IMR-90 (cell line): ENCODE results near the gene EFCAB8. TPM values are rescaled to one million over a fixed set of nuclear protein-coding genes. Genes with fewer than 3 reads are reported as not detected.

Experiments
- ATAC-seq: fragments of 200-7000 bp; cut with Tn5 transposase; 2 replicates; pipeline ENCODE4 v1.9.1; 2020; ENCODE audit warnings: low read depth, mild to moderate bottlenecking, moderate library complexity
- BruUV-seq: library from RNA; stranded (reverse); fragments of 400-500 nt; replicated peaks from 2 replicates; lab custom pipeline; 2021; lab: Mats Ljungman, UMichigan
- CTCF ChIA-PET: fragments of 300-600 bp; formaldehyde crosslinking; extraction: SDS; loops from one replicate; lab custom pipeline; 2021; ENCODE audit warnings: antibody characterized with exemption; lab: Yijun Ruan, JAX
- POLR2A ChIA-PET: fragments of 300-600 bp; sonication (Branson Sonifier 250); formaldehyde crosslinking; loops from one replicate; lab custom pipeline; 2022; ENCODE audit warnings: antibody characterized with exemption; ENCODE audit not compliant: unreplicated experiment; lab: Charles Lee
- DNase-seq: peaks from one replicate; pipeline ENCODE4 v3.0.0; 2013
- H2AFZ ChIP-seq: replicated peaks from 2 replicates; pipeline ENCODE3; 2013; ENCODE audit warnings: low read length, mild to moderate bottlenecking; ENCODE audit not compliant: poor library complexity
- H2AK5ac ChIP-seq: 2 replicates; pipeline ENCODE4 v1.6.1; 2013; ENCODE audit warnings: low read depth, low read length, inconsistent platforms
- H2AK9ac ChIP-seq: replicated peaks from 2 replicates; pipeline ENCODE3; 2013; ENCODE audit warnings: mild to moderate bottlenecking, low read depth, low read length, moderate library complexity; ENCODE audit not compliant: poor library complexity
- H2BK120ac ChIP-seq: 2 replicates; pipeline ENCODE4 v1.6.1; 2013; ENCODE audit warnings: low read depth, low read length, inconsistent platforms
- H2BK15ac ChIP-seq: 3 replicates; pipeline ENCODE4 v1.6.1; 2013; ENCODE audit warnings: low read depth, low read length, inconsistent platforms
- H2BK20ac ChIP-seq: 2 replicates; pipeline ENCODE4 v1.6.1; 2013; ENCODE audit warnings: low read depth, mild to moderate bottlenecking, inconsistent platforms, low read length, moderate library complexity
- H2BK5ac ChIP-seq: 2 replicates; pipeline ENCODE4 v1.6.1; 2013; ENCODE audit warnings: mild to moderate bottlenecking, low read depth, low read length, inconsistent platforms; ENCODE audit not compliant: poor library complexity, severe bottlenecking
- H3K14ac ChIP-seq: replicated peaks from 2 replicates; pipeline ENCODE4 v1.6.1; 2013; ENCODE audit warnings: low read depth, low read length, inconsistent platforms
- H3K18ac ChIP-seq: 2 replicates; pipeline ENCODE4 v1.6.1; 2013; ENCODE audit warnings: low read depth, low read length, control low read depth
- H3K23ac ChIP-seq: 2 replicates; pipeline ENCODE4 v1.6.1; 2013; ENCODE audit warnings: low read depth, low read length, inconsistent platforms
- H3K27ac ChIP-seq: 2 replicates; pipeline ENCODE4 v1.5.1; 2013; ENCODE audit warnings: mild to moderate bottlenecking, control low read depth, low read length; ENCODE audit not compliant: insufficient read depth
- H3K27me3 ChIP-seq: 2 replicates; pipeline ENCODE4 v1.6.1; 2013; ENCODE audit warnings: low read length; ENCODE audit not compliant: control insufficient read depth, insufficient read depth
- H3K36me3 ChIP-seq: 2 replicates; pipeline ENCODE4 v1.6.1; 2013; ENCODE audit warnings: low read length, mixed read lengths; ENCODE audit not compliant: control insufficient read depth, insufficient read depth
- H3K4ac ChIP-seq: 2 replicates; pipeline ENCODE4 v1.6.1; 2013; ENCODE audit warnings: low read depth, low read length, inconsistent platforms
- H3K4me1 ChIP-seq: 2 replicates; pipeline ENCODE4 v1.6.1; 2013; ENCODE audit warnings: low read length, mixed read lengths; ENCODE audit not compliant: control insufficient read depth, insufficient read depth
- H3K4me2 ChIP-seq: 2 replicates; pipeline ENCODE4 v1.6.1; 2013; ENCODE audit warnings: low read depth, mild to moderate bottlenecking, control low read depth, low read length, moderate library complexity
- H3K4me3 ChIP-seq: 2 replicates; pipeline ENCODE4 v1.5.1; 2013; ENCODE audit warnings: low read depth, mild to moderate bottlenecking, control low read depth, low read length, moderate library complexity; ENCODE audit not compliant: insufficient read depth
- H3K56ac ChIP-seq: 2 replicates; pipeline ENCODE4 v1.6.1; 2013; ENCODE audit warnings: low read length, inconsistent platforms; ENCODE audit not compliant: insufficient read depth; ENCODE audit errors: extremely low read depth
- H3K79me1 ChIP-seq, 2 experiments: 2 replicates each; pipeline ENCODE4 v1.6.1; 2013; ENCODE audit warnings: low read length in 2 of 2, inconsistent platforms in 1 of 2, low read depth in 1 of 2
- H3K9ac ChIP-seq: 2 replicates; pipeline ENCODE4 v1.6.1; 2013; ENCODE audit warnings: low read depth, low read length, control low read depth
- H3K9me1 ChIP-seq: 2 replicates; pipeline ENCODE4 v1.6.1; 2013; ENCODE audit warnings: low read length, inconsistent platforms; ENCODE audit not compliant: insufficient read depth
- H3K9me3 ChIP-seq: 2 replicates; pipeline ENCODE4 v1.6.1; 2013; ENCODE audit warnings: low read length; ENCODE audit not compliant: control insufficient read depth, insufficient read depth
- H4K20me1 ChIP-seq: 2 replicates; pipeline ENCODE4 v1.6.1; 2013; ENCODE audit warnings: low read length, inconsistent platforms; ENCODE audit not compliant: insufficient read depth
- H4K5ac ChIP-seq: 2 replicates; pipeline ENCODE4 v1.6.1; 2013; ENCODE audit warnings: mild to moderate bottlenecking, low read depth, low read length, control low read depth
- H4K8ac ChIP-seq, 2 experiments: 2 replicates each; pipeline ENCODE4 v1.6.1; 2013; ENCODE audit warnings: low read depth in 2 of 2, low read length in 2 of 2, control low read depth in 1 of 2, inconsistent platforms in 1 of 2
- H4K91ac ChIP-seq: 2 replicates; pipeline ENCODE4 v1.6.1; 2013; ENCODE audit warnings: low read depth, low read length, inconsistent platforms; ENCODE audit not compliant: insufficient read depth
- BHLHE40 ChIP-seq: fragments of 150-350 bp; IDR thresholded peaks from 2 replicates; pipeline ENCODE4 v1.6.1; 2016; ENCODE audit warnings: mild to moderate bottlenecking, low read depth, low read length
- CEBPB ChIP-seq: IDR thresholded peaks from 2 replicates; pipeline ENCODE4 v1.6.1; 2012; ENCODE audit warnings: low read depth, low read length, improper control_type of control experiment
- CHD1 ChIP-seq: IDR thresholded peaks from 2 replicates; pipeline ENCODE4 v1.6.1; 2012; ENCODE audit warnings: low read depth, low read length, improper control_type of control experiment
- CTCF ChIP-seq: conservative IDR thresholded peaks from 2 replicates; pipeline ENCODE4 v1.5.1; 2012; ENCODE audit warnings: mild to moderate bottlenecking, low read depth, low read length, improper control_type of control experiment
- ELK1 ChIP-seq: fragments of 150-350 bp; IDR thresholded peaks from 2 replicates; pipeline ENCODE4 v1.6.1; 2016; ENCODE audit warnings: low read depth, mild to moderate bottlenecking, low read length, moderate library complexity, borderline replicate concordance
- FOS ChIP-seq: fragments of 150-350 bp; IDR thresholded peaks from 2 replicates; pipeline ENCODE4 v1.6.1; 2016; ENCODE audit warnings: low read depth, low read length
- MAFK ChIP-seq: IDR thresholded peaks from 2 replicates; pipeline ENCODE4 v1.6.1; 2012; ENCODE audit warnings: low read depth, low read length, improper control_type of control experiment
- MAZ ChIP-seq: IDR thresholded peaks from 2 replicates; pipeline ENCODE4 v1.6.1; 2012; ENCODE audit warnings: low read depth, mild to moderate bottlenecking, low read length, improper control_type of control experiment, moderate library complexity, borderline replicate concordance
- MXI1 ChIP-seq: IDR thresholded peaks from 2 replicates; pipeline ENCODE4 v1.6.1; 2012; ENCODE audit warnings: low read depth, mild to moderate bottlenecking, low read length, moderate library complexity, borderline replicate concordance
- NFE2L2 ChIP-seq: fragments of 150-350 bp; IDR thresholded peaks from 2 replicates; pipeline ENCODE4 v1.6.1; 2016; ENCODE audit warnings: low read depth, mild to moderate bottlenecking, low read length
- POLR2A ChIP-seq: IDR thresholded peaks from 2 replicates; pipeline ENCODE4 v1.6.1; 2012; ENCODE audit warnings: mild to moderate bottlenecking, low read depth, low read length
- RAD21 ChIP-seq: IDR thresholded peaks from 2 replicates; pipeline ENCODE4 v1.6.1; 2012; ENCODE audit warnings: low read length, improper control_type of control experiment
- RCOR1 ChIP-seq: IDR thresholded peaks from 2 replicates; pipeline ENCODE4 v1.6.1; 2012; ENCODE audit warnings: mild to moderate bottlenecking, low read length, improper control_type of control experiment; ENCODE audit not compliant: insufficient replicate concordance
- RFX5 ChIP-seq: IDR thresholded peaks from 2 replicates; pipeline ENCODE4 v1.8.0; 2012; ENCODE audit warnings: low read depth, mild to moderate bottlenecking, low read length, moderate library complexity
- SMC3 ChIP-seq: fragments of 150-350 bp; IDR thresholded peaks from 2 replicates; pipeline ENCODE4 v1.6.1; 2016; ENCODE audit warnings: low read depth, mild to moderate bottlenecking, antibody characterized with exemption, low read length, moderate library complexity
- USF2 ChIP-seq: fragments of 150-350 bp; IDR thresholded peaks from 2 replicates; pipeline ENCODE4 v1.6.1; 2017; ENCODE audit warnings: mild to moderate bottlenecking, antibody characterized with exemption, low read length, low read depth
- WGBS, 2 experiments: methylation state at CpG; one replicate each; pipeline versions ENCODE4 v1.1.5 to v1.1.7; 2013; ENCODE audit warnings: missing lambda C conversion rate in 2 of 2; ENCODE audit not compliant: insufficient read length in 1 of 2; ENCODE audit errors: extremely low coverage in 2 of 2; 5-methylcytosine and 5-hydroxymethylcytosine counted together
- dilution Hi-C: fragments of 300-500 bp; cut with HindIII; formaldehyde crosslinking; loops from one replicate; pipeline ENCODE4 v1.14.3; 2018; ENCODE audit warnings: low sequenced_read_pairs; ENCODE audit not compliant: unreplicated experiment
- in situ Hi-C: fragments of 300-500 bp; cut with MboI; formaldehyde crosslinking; loops from 3 replicates; pipeline ENCODE4 v1.14.3; 2019; ENCODE audit warnings: low sequenced_read_pairs, inconsistent platforms, mixed read lengths
- intact Hi-C: fragments of 100-400 bp; cut with micrococcal nuclease; formaldehyde crosslinking; loops from 2 replicates; pipeline ENCODE4 v1.10.0; 2022
- polyA plus RNA-seq, 3 experiments: library from polyadenylated mRNA; depleted of rRNA; stranded (reverse); fragments of >200 nt; gene quantifications; 2 replicates each; pipeline ENCODE4 v1.2.3, GENCODE V29; 2012; ENCODE audit warnings: low replicate concordance in 1 of 3
- total RNA-seq: library from RNA; depleted of rRNA; stranded (reverse); fragments of >200 nt; gene quantifications from 2 replicates; pipeline ENCODE4 v1.2.3, GENCODE V29; 2012

EFCAB8 gene
- total and polyA plus RNA-seq, 2 of the 4 experiments (the other 2 are of a cell fraction), result not detected

- no peak overlapping the region for H2BK15ac ChIP-seq
- H3K4me3 ChIP-seq, result no peak overlapping the region
- ATAC-seq (no peak), DNase-seq (no peak)
- H3K36me3 ChIP-seq, result no peaks in the 10 kb centered on the region
- dilution Hi-C loops, result no loop called here
- H2AK5ac ChIP-seq, result no peak overlapping the region
- 100% methylated on average over 1 of the region's 4 CpGs; no CpG with 5 or more reads in 1 of the 2 experiments for WGBS, 2 experiments
- peaks cover 3% of the 10 kb centered on the region; the same call in 1 of the 2 replicates for H3K27me3 ChIP-seq
- H3K4ac ChIP-seq, result no peak overlapping the region
- H3K9me1 ChIP-seq, result no peaks in the 10 kb centered on the region
- no peak overlapping the region for H2BK5ac ChIP-seq
- no peaks in the 10 kb centered on the region for H3K9me3 ChIP-seq
- intact Hi-C loops, result no loop called here
- no peak overlapping the region for H3K23ac ChIP-seq
- H3K4me2 ChIP-seq, result no peak overlapping the region
- no TSS peak for BruUV-seq
- H4K5ac ChIP-seq, result no peak overlapping the region
- no peak overlapping the region for H3K56ac ChIP-seq
- H3K27ac ChIP-seq, result no peak overlapping the region
- TF ChIP-seq MAZ (no peak), POLR2A (no peak), SMC3 (no peak), ELK1 (no peak), MAFK (no peak), RAD21 (no peak), BHLHE40 (no peak), CTCF (no peak), RCOR1 (no peak), NFE2L2 (no peak), MXI1 (no peak), CHD1 (no peak), RFX5 (no peak), FOS (no peak), USF2 (no peak), CEBPB (no peak)
- no peak overlapping the region for H2AFZ ChIP-seq
- ChIA-PET POLR2A (no interaction called here), CTCF (no interaction called here)
- H3K18ac ChIP-seq, result no peak overlapping the region
- H4K8ac ChIP-seq, result no peak overlapping the region
- no peak overlapping the region for H4K91ac ChIP-seq
- H3K4me1 ChIP-seq, result no peaks in the 10 kb centered on the region
- no peak overlapping the region for H3K9ac ChIP-seq
- no peaks in the 10 kb centered on the region for H4K20me1 ChIP-seq
- no peak overlapping the region for H2BK120ac ChIP-seq
- no peak overlapping the region for H3K14ac ChIP-seq
- no peak overlapping the region for H2BK20ac ChIP-seq
- no peak overlapping the region for H2AK9ac ChIP-seq
- in situ Hi-C loops, result no loop called here
- H3K79me1 ChIP-seq, result no peaks in the 10 kb centered on the region
Measured at GRCh38 chr20:32891926-32892660, 33.4 kb downstream of the EFCAB8 start.
